NOMO-1 (cell line): ENCODE measurements around the gene TTC6.

ENCODE experiments used
- DNase-seq, 2 experiments: peaks; one replicate each; lab custom pipeline; 2025; ENCODE audit not compliant: unreplicated experiment in 2 of 2; lab: John Stamatoyannopoulos, UW

The TTC6 gene

GRCh38 chr14:37597914-37598746, 2.7 kb downstream of the TTC6 start:
- no peak for DNase-seq

GRCh38 chr14:37598747-37599506, 3.5 kb downstream of the TTC6 start:
- DNase-seq = no peak

- DNase-seq = no peak
These were observed 4.3 kb downstream of the TTC6 start for GRCh38 chr14:37599507-37600368.

GRCh38 chr14:37600880-37601741, 5.7 kb downstream of the TTC6 start:
- no peak for DNase-seq

- DNase-seq = no peak
These were observed 6.4 kb downstream of the TTC6 start for GRCh38 chr14:37601865-37602264.

GRCh38 chr14:37602605-37603453, 7.4 kb downstream of the TTC6 start:
- DNase-seq = no peak

- DNase-seq = no peak
These were observed 8.3 kb downstream of the TTC6 start for GRCh38 chr14:37603688-37604251.

- no peak for DNase-seq
These were observed 11.2 kb downstream of the TTC6 start for GRCh38 chr14:37606678-37607077.

- DNase-seq = no peak
These were observed 13.2 kb downstream of the TTC6 start for GRCh38 chr14:37608649-37609048.

- no peak for DNase-seq
These were observed 15.6 kb downstream of the TTC6 start for GRCh38 chr14:37610945-37611523.

GRCh38 chr14:37615582-37616289, 20.3 kb downstream of the TTC6 start:
- DNase-seq = no peak

GRCh38 chr14:37616853-37617252, 21.4 kb downstream of the TTC6 start:
- no peak for DNase-seq

GRCh38 chr14:37617864-37618365, 22.5 kb downstream of the TTC6 start:
- DNase-seq = no peak

GRCh38 chr14:37618498-37619028, 23.1 kb downstream of the TTC6 start:
- DNase-seq = no peak

GRCh38 chr14:37620856-37621255, 25.4 kb downstream of the TTC6 start:
- DNase-seq = no peak

GRCh38 chr14:37622231-37622923, 26.9 kb downstream of the TTC6 start:
- no peak for DNase-seq

GRCh38 chr14:37623426-37623951, 28.1 kb downstream of the TTC6 start:
- DNase-seq = no peak
